Astrocyte of the cerebellum (primary cell): ENCODE results near the gene IFIT1B.
"Not testable (repeated sequence)": the region's sequence is repeated elsewhere in the genome, so short reads cannot be mapped to it uniquely, and the experiment has no call there.

Experiments used
- DNase-seq: peaks from one replicate; pipeline ENCODE4 v3.0.0-alpha.2; 2011; ENCODE audit warnings: low read depth
- H3K4me3 ChIP-seq: 2 replicates; pipeline ENCODE4 v1.5.1; 2011; ENCODE audit warnings: mild to moderate bottlenecking, low read depth, low read length, moderate library complexity
- CTCF ChIP-seq: IDR thresholded peaks from 2 replicates; pipeline ENCODE4 v1.5.1; 2012; ENCODE audit warnings: low read length, low read depth, moderate library complexity, mild to moderate bottlenecking; ENCODE audit errors: missing control alignments
- in situ Hi-C: cut with HindIII; loops from 2 replicates; pipeline ENCODE4 v1.10.0; 2017; ENCODE audit warnings: low sequenced_read_pairs

The IFIT1B gene

DNA sequence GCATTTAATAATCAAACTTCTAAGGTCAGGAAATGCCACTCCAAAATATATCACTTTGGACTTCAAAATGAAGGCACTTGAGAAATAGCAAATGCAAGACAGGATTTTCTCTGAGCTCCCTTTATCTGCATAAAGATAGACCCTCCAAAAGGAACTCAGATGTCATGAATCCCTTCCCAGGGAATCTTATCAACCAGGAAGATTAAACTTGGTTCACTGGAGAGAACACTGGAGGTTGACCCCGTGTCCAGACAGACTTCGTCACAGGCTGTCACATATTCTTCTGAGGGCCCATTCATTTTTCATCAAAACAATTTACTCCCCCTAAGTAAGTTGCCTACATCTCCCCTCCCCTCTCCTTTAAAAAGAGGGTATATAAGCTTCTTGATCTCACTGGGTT lies 28.9 kb upstream of the IFIT1B start:
- in situ Hi-C loops, result no loop called here
- no peak overlapping the region for H3K4me3 ChIP-seq
- TF ChIP-seq CTCF, result no peak
- no peak for DNase-seq

DNA sequence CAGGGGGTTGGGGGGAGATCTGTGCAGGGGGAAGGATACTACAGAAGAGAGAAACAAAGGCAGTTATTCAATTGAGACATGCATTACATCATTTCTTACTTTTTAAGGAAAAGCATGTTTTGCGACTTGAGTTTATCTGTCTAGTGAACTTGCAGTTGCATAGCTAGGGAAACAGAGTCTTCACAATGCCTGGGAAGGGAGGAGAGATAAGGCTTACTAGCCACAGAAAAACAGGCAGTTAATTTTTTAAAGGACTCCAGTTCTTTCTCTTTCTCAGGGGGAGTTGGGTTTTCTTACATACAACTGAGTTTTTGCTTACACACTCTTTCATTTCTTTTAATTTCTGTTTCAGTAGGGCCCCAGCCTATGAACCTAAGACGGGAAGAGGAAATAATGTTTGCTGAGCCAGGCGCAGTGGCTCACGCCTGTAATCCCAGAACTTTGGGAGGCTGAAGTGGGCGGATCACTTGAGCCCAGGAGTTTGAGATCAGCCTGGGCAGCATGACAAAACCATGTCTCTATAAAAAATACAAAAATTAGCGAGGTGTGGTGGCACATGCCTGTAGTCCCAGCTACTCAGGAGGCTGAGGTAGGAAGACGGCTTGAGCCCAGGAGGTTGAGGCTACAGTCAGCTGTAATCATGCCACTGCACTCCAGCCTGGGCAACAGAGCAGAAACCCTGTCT lies 27.1 kb upstream of the IFIT1B start:
- in situ Hi-C loops, H3K4me3 ChIP-seq, DNase-seq: not testable (repeated sequence)

DNA sequence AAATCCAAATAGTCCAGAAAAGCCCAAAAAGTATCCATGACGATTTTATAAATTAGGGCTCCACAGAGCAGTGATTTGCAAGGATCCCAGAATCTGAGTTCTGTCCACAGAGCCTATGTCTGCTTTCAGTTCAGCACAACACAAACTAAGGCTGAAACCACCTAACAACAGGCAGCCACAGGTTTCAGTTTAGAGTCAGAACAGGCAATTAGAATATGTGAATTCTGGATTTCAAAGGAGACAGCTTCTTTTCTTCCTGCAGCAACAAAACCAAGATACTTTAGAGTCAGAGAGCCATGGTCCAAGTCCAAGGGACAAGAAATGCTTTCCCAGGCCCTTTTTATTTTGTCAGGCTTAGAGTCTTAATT lies 26.5 kb upstream of the IFIT1B start:
- no peak overlapping the region for H3K4me3 ChIP-seq
- no peak for DNase-seq
- in situ Hi-C loops, result no loop called here
- TF ChIP-seq CTCF, result no peak

- peak; percentile 88 for DNase-seq
- TF ChIP-seq CTCF, result no peak
- H3K4me3 ChIP-seq, result no peak overlapping the region
- in situ Hi-C loops, result no loop called here
These were observed 25.9 kb upstream of the IFIT1B start for GRCh38 chr10:89351780-89352597.

GRCh38 chr10:89352802-89353201 lies 25.1 kb upstream of the IFIT1B start:
- in situ Hi-C loops, result no loop called here
- no peak for DNase-seq
- no peak overlapping the region for H3K4me3 ChIP-seq
- TF ChIP-seq CTCF, result no peak

- DNase-seq, result no peak
- TF ChIP-seq CTCF, result no peak
- in situ Hi-C loops, result no loop called here
- H3K4me3 ChIP-seq, result no peak overlapping the region
These were observed 22.4 kb upstream of the IFIT1B start for GRCh38 chr10:89355394-89355931.

DNA sequence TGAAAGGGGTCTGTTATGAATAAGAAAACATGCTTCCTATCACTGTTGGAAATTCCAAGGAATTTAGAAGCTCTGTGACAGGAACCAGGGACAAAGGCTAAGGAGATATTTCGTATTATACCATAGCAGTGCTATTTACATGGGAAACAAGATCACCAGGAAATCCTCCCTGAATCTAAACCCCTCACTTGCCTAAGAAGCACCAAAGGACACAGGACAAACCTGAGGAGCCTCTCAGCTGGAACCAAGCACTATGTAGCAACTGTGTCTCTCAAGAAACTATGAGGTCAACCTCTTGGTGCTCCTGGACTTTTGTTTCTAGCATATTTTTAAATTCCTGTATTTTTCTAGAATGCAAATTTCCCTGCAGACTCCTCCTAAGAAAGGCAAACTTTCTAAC lies 20.8 kb upstream of the IFIT1B start:
- in situ Hi-C loops, result no loop called here
- no peak for DNase-seq
- H3K4me3 ChIP-seq, result no peak overlapping the region
- no peak for TF ChIP-seq CTCF
